SKM-1 treated with dmso at 0.1 percent for 144 hours (cell line): ENCODE measurements around the gene PLCB2.
A peak's percentile ranks its signal among the peaks of the same experiment; 100 is the strongest.

ENCODE experiments used
- DNase-seq: peaks from one replicate; lab custom pipeline; 2025; ENCODE audit not compliant: unreplicated experiment; lab: John Stamatoyannopoulos, UW

Gene PLCB2

GRCh38 chr15:40307421-40308211 is at the start of gene PLCB2:
TSS of gene PLCB2 (minus strand) at chr15:40307935. CDS start at chr15:40307672, 263 bp downstream.
- peak; percentile 71 for DNase-seq

GRCh38 chr15:40357246-40357645 is 49.5 kb upstream of the PLCB2 start:
- no peak for DNase-seq

GRCh38 chr15:40355976-40356585 is 48.3 kb upstream of the PLCB2 start:
- DNase-seq: no peak

GRCh38 chr15:40354408-40355171 is 46.9 kb upstream of the PLCB2 start:
- peak; percentile 34 for DNase-seq

GRCh38 chr15:40353697-40354096 is 46.0 kb upstream of the PLCB2 start:
- DNase-seq: no peak

- no peak for DNase-seq
Measured at GRCh38 chr15:40352281-40352901, 44.7 kb upstream of the PLCB2 start.

- DNase-seq: no peak
Measured at GRCh38 chr15:40349163-40349562, 41.4 kb upstream of the PLCB2 start.

GRCh38 chr15:40348474-40348870 is 40.7 kb upstream of the PLCB2 start:
- no peak for DNase-seq

GRCh38 chr15:40347559-40348473 is 40.1 kb upstream of the PLCB2 start:
- DNase-seq: no peak

- DNase-seq: no peak
Measured at GRCh38 chr15:40346579-40347558, 39.1 kb upstream of the PLCB2 start.

GRCh38 chr15:40345867-40346578 is 38.3 kb upstream of the PLCB2 start:
- DNase-seq: no peak

- no peak for DNase-seq
Measured at GRCh38 chr15:40345225-40345866, 37.6 kb upstream of the PLCB2 start.

- peak; percentile 44 for DNase-seq
Measured at GRCh38 chr15:40344631-40345120, 36.9 kb upstream of the PLCB2 start.

GRCh38 chr15:40344217-40344616 is 36.5 kb upstream of the PLCB2 start:
- DNase-seq: no peak

GRCh38 chr15:40343512-40343911 is 35.8 kb upstream of the PLCB2 start:
- DNase-seq: no peak

GRCh38 chr15:40342416-40343320 is 34.9 kb upstream of the PLCB2 start:
- no peak for DNase-seq
